ENCODE data around the gene BLM. TPM values are rescaled to one million over a fixed set of nuclear protein-coding genes. Genes with fewer than 3 reads are reported as not detected.

BLM gene
- total and polyA plus RNA-seq, 8 donors, result 0.12 to 1.1 (median 0.65) TPM; not detected in 1

- Histone ChIP-seq H3K4me1 (no peaks in the 10 kb centered on the region), H3K4me3 (no peak overlapping the region), H3K9me3 (no peaks in the 10 kb centered on the region), H3K27ac (no peak overlapping the region), H3K36me3 (no peaks in the 10 kb centered on the region), H3K27me3 (no peaks in the 10 kb centered on the region)
- FAIRE-seq, result no peak
- DNase-seq, result no peak
- TF ChIP-seq CTCF (IDR thresholded peaks at IDR 0.05), result no peak
- intact Hi-C loops (cut with DNase I), result no loop called here
- ATAC-seq, result no peak
- WGBS, 2 donors, result 89% methylated on average over 2 of the region's 2 CpGs
Observed at GRCh38 chr15:90765531-90765930, 48.4 kb downstream of the BLM start.

GRCh38 chr15:90765966-90766365, 48.8 kb downstream of the BLM start:
- no peak for DNase-seq
- no peaks in the 10 kb centered on the region for H3K36me3 ChIP-seq
- no peaks in the 10 kb centered on the region for H3K9me3 ChIP-seq
- ATAC-seq, result no peak
- H3K4me3 ChIP-seq, result no peak overlapping the region
- no peak for TF ChIP-seq CTCF (IDR thresholded peaks at IDR 0.05)
- no peak for FAIRE-seq
- WGBS, 2 donors, result 94 to 96% methylated on average over 3 of the region's 3 CpGs
- H3K4me1 ChIP-seq, result no peaks in the 10 kb centered on the region
- H3K27me3 ChIP-seq, result no peaks in the 10 kb centered on the region
- H3K27ac ChIP-seq, result no peak overlapping the region
- intact Hi-C loops (cut with DNase I), result no loop called here

- Histone ChIP-seq H3K27me3 (no peaks in the 10 kb centered on the region), H3K9me3 (no peaks in the 10 kb centered on the region), H3K27ac (no peak overlapping the region), H3K4me3 (no peak overlapping the region), H3K36me3 (no peaks in the 10 kb centered on the region), H3K4me1 (no peaks in the 10 kb centered on the region)
- ATAC-seq (no peak), DNase-seq (no peak), FAIRE-seq (no peak)
- intact Hi-C loops (cut with DNase I), result no loop called here
- 82 to 88% methylated on average over 10 of the region's 10 CpGs for WGBS, 2 donors
- no peak for TF ChIP-seq CTCF (IDR thresholded peaks at IDR 0.05)
Observed at GRCh38 chr15:90769375-90769774, 52.2 kb downstream of the BLM start.

GRCh38 chr15:90773485-90773884, 56.3 kb downstream of the BLM start:
- FAIRE-seq (no peak), DNase-seq (no peak), ATAC-seq (no peak)
- no peaks in the 10 kb centered on the region for H3K9me3 ChIP-seq
- H3K4me3 ChIP-seq, result no peak overlapping the region
- WGBS, 2 donors, result 96 to 97% methylated on average over 1 of the region's 1 CpG
- no peaks in the 10 kb centered on the region for H3K27me3 ChIP-seq
- no peak overlapping the region for H3K27ac ChIP-seq
- H3K36me3 ChIP-seq, result no peaks in the 10 kb centered on the region
- intact Hi-C loops (cut with DNase I), result no loop called here
- H3K4me1 ChIP-seq, result no peaks in the 10 kb centered on the region
- TF ChIP-seq CTCF (IDR thresholded peaks at IDR 0.05), result no peak

- no peaks in the 10 kb centered on the region for H3K36me3 ChIP-seq
- WGBS, 2 donors, result 83 to 86% methylated on average over 5 of the region's 5 CpGs
- H3K9me3 ChIP-seq, result no peaks in the 10 kb centered on the region
- no peak for ATAC-seq
- intact Hi-C loops (cut with DNase I), result no loop called here
- no peak overlapping the region for H3K4me3 ChIP-seq
- FAIRE-seq, result no peak
- no peaks in the 10 kb centered on the region for H3K4me1 ChIP-seq
- no peak overlapping the region for H3K27ac ChIP-seq
- no peak for TF ChIP-seq CTCF (IDR thresholded peaks at IDR 0.05)
- DNase-seq, result no peak
- no peaks in the 10 kb centered on the region for H3K27me3 ChIP-seq
Observed at GRCh38 chr15:90774731-90775514, 57.8 kb downstream of the BLM start.

Data from pancreas (tissue), 10 donors.